GM06990 (cell line): Measurements from ENCODE around the gene OTUB2.
A peak's percentile ranks its signal among the peaks of the same experiment; 100 is the strongest.

Experiments
- DNase-seq: peaks from one replicate; pipeline ENCODE4 v3.0.0-alpha.2; 2011; ENCODE audit not compliant: insufficient read length; ENCODE audit errors: extremely low read depth
- H3K27me3 ChIP-seq: replicated peaks from 2 replicates; pipeline ENCODE4 v1.6.0; 2011; ENCODE audit warnings: low read length; ENCODE audit not compliant: control insufficient read depth, insufficient read depth
- H3K36me3 ChIP-seq: 2 replicates; pipeline ENCODE4 v1.5.1; 2011; ENCODE audit warnings: low read length; ENCODE audit not compliant: control insufficient read depth, insufficient read depth
- H3K4me3 ChIP-seq: replicated peaks from 2 replicates; pipeline ENCODE4 v1.5.1; 2011; ENCODE audit warnings: low read depth, mild to moderate bottlenecking, control low read depth, low read length
- TF ChIP-seq, protein P1 (sequence below): IDR thresholded peaks from 2 replicates; pipeline ENCODE4 v1.5.1; 2011; ENCODE audit warnings: low read length, control low read depth, mild to moderate bottlenecking, inconsistent platforms; ENCODE audit not compliant: insufficient read depth, poor library complexity, severe bottlenecking

The OTUB2 gene

DNA sequence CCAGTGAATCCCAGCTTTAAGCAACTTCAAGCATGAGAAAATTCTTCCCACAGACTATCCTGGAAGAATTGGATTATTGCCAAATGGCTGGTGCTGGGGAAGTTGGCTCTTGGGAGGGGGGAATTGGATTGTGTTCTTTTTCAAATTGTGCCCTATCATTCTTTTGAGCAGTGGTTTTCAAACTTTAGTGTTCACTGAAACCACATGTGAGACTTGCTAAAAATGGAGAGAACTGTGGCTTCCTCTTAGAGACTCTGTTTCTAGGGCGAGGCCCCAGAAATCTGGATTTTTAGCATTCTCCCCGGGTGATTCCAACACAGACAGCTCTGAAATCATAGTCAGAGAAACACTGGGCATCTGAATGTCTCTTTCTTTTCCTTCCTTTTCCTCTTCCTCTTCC, 14.3 kb upstream of the OTUB2 start:
- DNase-seq: no peak
- Histone ChIP-seq H3K4me3 (no peak overlapping the region), H3K36me3 (no peaks in the 10 kb centered on the region), H3K27me3 (no peaks in the 10 kb centered on the region; the same call in 1 of the 2 replicates)
- TF ChIP-seq, protein P1, sequence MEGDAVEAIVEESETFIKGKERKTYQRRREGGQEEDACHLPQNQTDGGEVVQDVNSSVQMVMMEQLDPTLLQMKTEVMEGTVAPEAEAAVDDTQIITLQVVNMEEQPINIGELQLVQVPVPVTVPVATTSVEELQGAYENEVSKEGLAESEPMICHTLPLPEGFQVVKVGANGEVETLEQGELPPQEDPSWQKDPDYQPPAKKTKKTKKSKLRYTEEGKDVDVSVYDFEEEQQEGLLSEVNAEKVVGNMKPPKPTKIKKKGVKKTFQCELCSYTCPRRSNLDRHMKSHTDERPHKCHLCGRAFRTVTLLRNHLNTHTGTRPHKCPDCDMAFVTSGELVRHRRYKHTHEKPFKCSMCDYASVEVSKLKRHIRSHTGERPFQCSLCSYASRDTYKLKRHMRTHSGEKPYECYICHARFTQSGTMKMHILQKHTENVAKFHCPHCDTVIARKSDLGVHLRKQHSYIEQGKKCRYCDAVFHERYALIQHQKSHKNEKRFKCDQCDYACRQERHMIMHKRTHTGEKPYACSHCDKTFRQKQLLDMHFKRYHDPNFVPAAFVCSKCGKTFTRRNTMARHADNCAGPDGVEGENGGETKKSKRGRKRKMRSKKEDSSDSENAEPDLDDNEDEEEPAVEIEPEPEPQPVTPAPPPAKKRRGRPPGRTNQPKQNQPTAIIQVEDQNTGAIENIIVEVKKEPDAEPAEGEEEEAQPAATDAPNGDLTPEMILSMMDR: no peak

- DNase-seq: no peak
- H3K4me3 ChIP-seq: no peak overlapping the region
- TF ChIP-seq, protein P1: no peak
Measured at GRCh38 chr14:94014382-94014781, 11.8 kb upstream of the OTUB2 start.

DNA sequence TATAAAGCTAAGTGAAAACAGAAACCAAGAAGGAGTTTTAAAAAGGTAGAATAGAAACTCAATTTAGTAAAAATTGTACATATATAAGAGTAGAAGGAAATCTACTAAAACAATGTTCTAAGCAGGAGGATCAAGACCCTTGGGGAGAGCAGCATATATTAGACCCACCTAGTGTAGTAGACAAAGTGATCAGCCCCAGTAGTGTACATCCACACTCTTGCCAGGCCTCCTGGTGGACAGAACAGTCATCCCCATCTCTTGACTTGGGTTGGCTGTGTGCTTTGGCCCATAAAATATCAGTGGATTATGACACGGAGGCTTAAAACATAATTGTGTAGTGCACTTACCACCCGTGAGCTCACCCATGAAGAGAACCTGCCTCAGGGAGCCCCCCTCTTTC, 10.9 kb upstream of the OTUB2 start:
- no peak overlapping the region for H3K4me3 ChIP-seq
- no peaks in the 10 kb centered on the region; the same call in 1 of the 2 replicates for H3K27me3 ChIP-seq
- DNase-seq: no peak
- TF ChIP-seq, protein P1: peak; percentile 12
- H3K36me3 ChIP-seq: no peaks in the 10 kb centered on the region

More at GRCh38 chr14:94014382-94014781, 11.8 kb upstream of the OTUB2 start:
- H3K27me3 ChIP-seq: no peaks in the 10 kb centered on the region; the same call in 1 of the 2 replicates
- no peaks in the 10 kb centered on the region for H3K36me3 ChIP-seq

DNA sequence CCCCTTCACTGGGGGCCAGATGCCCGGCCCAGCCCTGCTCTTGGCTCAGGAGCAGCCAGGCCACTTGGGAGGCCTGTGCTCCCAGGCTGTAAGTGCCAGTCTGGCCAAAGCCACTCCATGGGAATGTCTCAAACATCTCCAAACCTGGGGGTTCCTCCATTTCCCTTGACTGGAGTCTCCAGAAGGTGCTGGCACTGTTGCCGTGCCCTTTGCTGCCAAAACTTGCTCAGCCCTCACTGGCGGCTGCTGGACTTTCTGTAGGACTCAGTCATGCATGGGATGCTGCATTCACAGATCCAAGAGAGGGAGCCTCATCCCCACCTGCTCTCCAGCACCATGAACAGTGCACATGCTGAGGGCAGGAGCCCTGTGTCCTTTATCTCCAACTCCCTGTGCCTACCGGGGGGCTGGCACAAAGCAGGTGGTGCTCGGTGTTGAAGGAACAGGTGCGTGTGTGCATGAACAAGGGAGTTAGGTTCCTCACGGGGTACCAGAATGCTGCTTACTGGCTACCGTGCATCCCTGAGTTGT, 9.6 kb upstream of the OTUB2 start:
- Histone ChIP-seq H3K27me3 (no peaks in the 10 kb centered on the region; the same call in 1 of the 2 replicates), H3K36me3 (no peaks in the 10 kb centered on the region), H3K4me3 (no peak overlapping the region)
- TF ChIP-seq, protein P1: no peak
- no peak for DNase-seq

DNA sequence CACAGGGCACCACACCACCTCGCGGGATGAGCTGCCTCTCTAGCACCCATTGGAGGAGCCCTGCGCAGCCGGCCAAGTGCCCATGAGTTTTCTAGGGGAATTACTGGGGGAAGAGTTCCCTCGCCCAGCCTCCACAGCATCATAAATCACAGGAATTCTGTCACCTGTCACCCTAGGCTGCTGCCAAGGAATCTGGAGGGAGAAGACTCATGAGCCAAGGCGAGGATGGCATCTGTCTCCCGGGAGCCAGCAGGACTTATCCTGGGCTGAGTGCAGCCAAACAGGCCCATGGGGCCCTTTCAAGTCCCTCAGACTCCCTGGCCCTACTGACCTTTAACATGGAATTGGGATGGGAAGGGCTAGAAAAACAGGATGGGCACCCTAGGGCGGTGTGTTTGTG, 7.8 kb upstream of the OTUB2 start:
- Histone ChIP-seq H3K36me3 (no peaks in the 10 kb centered on the region), H3K4me3 (no peak overlapping the region), H3K27me3 (no peaks in the 10 kb centered on the region; the same call in 1 of the 2 replicates)
- no peak for DNase-seq
- TF ChIP-seq, protein P1: no peak

DNA sequence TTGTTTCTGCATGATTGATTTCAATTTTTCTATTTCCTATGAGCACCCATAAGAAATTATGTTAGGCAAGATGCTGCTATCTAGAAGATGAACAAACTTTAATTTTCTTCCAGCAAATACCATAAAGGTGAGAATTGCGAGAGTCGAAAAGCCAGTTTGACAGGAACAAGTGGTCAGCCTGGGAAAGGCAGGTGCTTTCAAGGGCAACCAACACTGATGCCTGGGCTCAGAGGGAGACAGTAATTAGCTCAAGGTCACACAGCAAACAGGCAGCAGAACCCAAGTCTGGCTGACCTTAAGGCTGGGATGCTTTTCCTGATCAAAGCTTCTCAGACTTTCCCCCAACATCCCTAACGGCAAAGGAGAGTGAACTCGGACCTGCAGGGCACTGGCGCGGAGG, 6.8 kb upstream of the OTUB2 start:
- no peak for DNase-seq

More for the DNA sequence above, 6.8 kb upstream of the OTUB2 start:
- H3K36me3 ChIP-seq: no peaks in the 10 kb centered on the region
- no peak overlapping the region for H3K4me3 ChIP-seq
- no peaks in the 10 kb centered on the region; the same call in 1 of the 2 replicates for H3K27me3 ChIP-seq
- TF ChIP-seq, protein P1: no peak
